GM12878 (cell line): ENCODE data around the gene PRM1. TPM values are rescaled to one million over a fixed set of nuclear protein-coding genes. Genes with fewer than 3 reads are reported as not detected.

ENCODE experiments used
- ATAC-seq: fragments of 200-7000 bp; cut with Tn5 transposase; 3 replicates; pipeline ENCODE4 v1.9.1; 2020; ENCODE audit warnings: mild to moderate bottlenecking, moderate library complexity
- BruUV-seq: library from RNA; stranded (reverse); fragments of 400-500 nt; replicated peaks from 2 replicates; lab custom pipeline; 2021; lab: Mats Ljungman, UMichigan
- CTCF ChIA-PET: fragments of 300-600 bp; sonication (Branson Sonifier 250); formaldehyde crosslinking; extraction: SDS; loops from one replicate; lab custom pipeline; 2021; ENCODE audit warnings: inconsistent platforms; lab: Yijun Ruan, JAX
- POLR2A ChIA-PET: fragments of 350-600 bp; formaldehyde crosslinking; extraction: SDS; loops from one replicate; lab custom pipeline; 2021; ENCODE audit warnings: inconsistent platforms; lab: Charles Lee
- RAD21 ChIA-PET: fragments of 300-600 bp; sonication (Branson Sonifier 250); formaldehyde crosslinking; loops from one replicate; lab custom pipeline; 2023; ENCODE audit warnings: antibody characterized with exemption; ENCODE audit not compliant: unreplicated experiment; lab: Charles Lee
- SMC1A ChIA-PET: fragments of 300-600 bp; sonication (Branson Sonifier 250); formaldehyde crosslinking; loops from one replicate; lab custom pipeline; 2023; ENCODE audit not compliant: unreplicated experiment, uncharacterized antibody; lab: Charles Lee
- DNase-seq: peaks from one replicate; pipeline ENCODE4 v3.0.0-alpha.2; 2011; ENCODE audit warnings: low read depth, low spot score
- FAIRE-seq: peaks from 3 replicates; lab custom pipeline; 2011; peaks lifted over from hg19 to GRCh38; lab: Jason Lieb, UNC
- H2AFZ ChIP-seq: 2 replicates; pipeline ENCODE4 v1.6.0; 2011; ENCODE audit warnings: low read depth, low read length, control low read depth; ENCODE audit not compliant: control insufficient read depth
- H3K27ac ChIP-seq: 2 replicates; pipeline ENCODE4 v1.5.1; 2011; ENCODE audit warnings: control low read depth; ENCODE audit not compliant: control insufficient read depth, insufficient read depth
- H3K27me3 ChIP-seq, 2 experiments: replicated peaks in 1 of 2; 2 replicates each; pipeline versions ENCODE4 v1.6.0 to v1.6.1; 2011; ENCODE audit warnings: low read length in 1 of 2; ENCODE audit not compliant: control insufficient read depth in 2 of 2, insufficient read depth in 2 of 2
- H3K36me3 ChIP-seq, 2 experiments: 2 replicates each; pipeline ENCODE4 v1.5.1; 2011; ENCODE audit warnings: low read length in 1 of 2; ENCODE audit not compliant: control insufficient read depth in 2 of 2, insufficient read depth in 2 of 2
- H3K4me1 ChIP-seq: 2 replicates; pipeline ENCODE4 v1.6.1; 2011; ENCODE audit warnings: mild to moderate bottlenecking, low read length, moderate library complexity, mixed read lengths; ENCODE audit not compliant: control insufficient read depth, insufficient read depth
- H3K4me2 ChIP-seq: 2 replicates; pipeline ENCODE4 v1.6.0; 2011; ENCODE audit warnings: control low read depth; ENCODE audit not compliant: control insufficient read depth, insufficient read depth
- H3K4me3 ChIP-seq: fragments of 200-600 bp; sonication (generic); 2 replicates; pipeline ENCODE4 v1.5.1; 2016
- H3K79me2 ChIP-seq: 2 replicates; pipeline ENCODE4 v1.6.0; 2011; ENCODE audit warnings: low read length; ENCODE audit not compliant: control insufficient read depth, insufficient read depth
- H3K9ac ChIP-seq: 2 replicates; pipeline ENCODE4 v1.8.0; 2011; ENCODE audit warnings: low read length, control low read depth, mixed read lengths; ENCODE audit not compliant: control insufficient read depth, insufficient read depth
- H3K9me3 ChIP-seq: replicated peaks from 3 replicates; pipeline ENCODE4 v1.5.1; 2011; ENCODE audit warnings: mild to moderate bottlenecking, low read length; ENCODE audit not compliant: control insufficient read depth, insufficient read depth
- H4K20me1 ChIP-seq: 2 replicates; pipeline ENCODE4 v1.6.0; 2011; ENCODE audit not compliant: control insufficient read depth, insufficient read depth
- BACH1 ChIP-seq: fragments of 450-650 bp; IDR thresholded peaks from 2 replicates; pipeline ENCODE4 v1.6.1; 2017; ENCODE audit warnings: mild to moderate bottlenecking, borderline replicate concordance
- BCL11A ChIP-seq: IDR thresholded peaks from 2 replicates; pipeline ENCODE4 v1.6.1; 2011; ENCODE audit warnings: low read depth, low read length
- CUX1 ChIP-seq: IDR thresholded peaks from 2 replicates; pipeline ENCODE4 v1.6.1; 2012; ENCODE audit warnings: improper control_type of control experiment, low read depth, low read length; ENCODE audit not compliant: insufficient replicate concordance
- HDAC6 ChIP-seq: fragments of 200-600 bp; sonication (generic); IDR thresholded peaks from one replicate; pipeline ENCODE4 v1.8.0; 2017; ENCODE audit warnings: antibody characterized with exemption; ENCODE audit not compliant: unreplicated experiment
- MTA2 ChIP-seq: fragments of 450-650 bp; IDR thresholded peaks from 2 replicates; pipeline ENCODE4 v1.6.1; 2016; ENCODE audit warnings: low read depth, mild to moderate bottlenecking, moderate library complexity
- NFYA ChIP-seq: IDR thresholded peaks from 2 replicates; pipeline ENCODE4 v1.6.1; 2011; ENCODE audit warnings: low read depth, mild to moderate bottlenecking, low read length, improper control_type of control experiment, borderline replicate concordance
- PAX5 ChIP-seq: IDR thresholded peaks from 2 replicates; pipeline ENCODE4 v1.6.1; 2011; ENCODE audit warnings: low read depth, low read length, borderline replicate concordance
- SKIL ChIP-seq: fragments of 450-650 bp; IDR thresholded peaks from 2 replicates; pipeline ENCODE4 v1.6.1; 2017; ENCODE audit warnings: mild to moderate bottlenecking, low read depth, inconsistent platforms; ENCODE audit not compliant: poor library complexity, severe bottlenecking
- SMC3 ChIP-seq: IDR thresholded peaks from 2 replicates; pipeline ENCODE4 v1.6.1; 2011; ENCODE audit warnings: low read length, improper control_type of control experiment, borderline replicate concordance
- TCF3 ChIP-seq: IDR thresholded peaks from 2 replicates; pipeline ENCODE4 v1.6.1; 2012; ENCODE audit warnings: low read depth, mild to moderate bottlenecking, low read length, borderline replicate concordance; ENCODE audit not compliant: insufficient read depth
- WGBS: methylation state at CpG from one replicate; pipeline ENCODE4 v1.1.6; 2016; ENCODE audit warnings: low lambda C conversion rate; ENCODE audit not compliant: insufficient replicate concordance, insufficient coverage; ENCODE audit errors: missing lambda C conversion rate; 5-methylcytosine and 5-hydroxymethylcytosine counted together
- in situ Hi-C: fragments of 300-500 bp; cut with MboI; formaldehyde crosslinking; loops from 9 replicates; pipeline ENCODE4 v1.14.3; 2018; ENCODE audit warnings: mixed read lengths
- intact Hi-C: fragments of 100-400 bp; cut with micrococcal nuclease; formaldehyde crosslinking; loops from one replicate; pipeline ENCODE4 v1.14.2; 2022; ENCODE audit not compliant: unreplicated experiment
- polyA plus RNA-seq, 11 experiments: library from polyadenylated mRNA; depleted of rRNA in 4 of 11; unstranded in 6 of 11; stranded (reverse) in 5 of 11; fragments of >200 nt; fragmentation: Nextera tagmentation in 4 of 11; fragmentation: Illumina TruSeq in 1 of 11; extraction: Ambion mirVana in 4 of 11; extraction: Trizol in 1 of 11; gene quantifications; 1 replicate in 1 of 11; 2 replicates in 10 of 11; pipeline versions ENCODE4 v1.2.1 to v1.2.3, GENCODE V29; 2011 to 2016; ENCODE audit warnings: inconsistent platforms in 2 of 11, missing spikeins in 2 of 11, low read depth in 1 of 11
- total RNA-seq, 4 experiments: library from RNA; depleted of rRNA in 3 of 4; stranded (reverse); fragments of >200 nt in 3 of 4; fragmentation: Illumina TruSeq in 1 of 4; extraction: Trizol in 1 of 4; gene quantifications; 2 replicates each; pipeline versions ENCODE4 v1.2.1 to v1.2.3, GENCODE V29; 2013 to 2021

PRM1 gene
- total and polyA plus RNA-seq, 10 of the 15 experiments (the other 5 are each of a cell fraction or from before 2014, with no cell fraction given): 0.20 TPM; not detected in 9

- no peak for TF ChIP-seq SKIL
- TF ChIP-seq MTA2: no peak
- TF ChIP-seq NFYA: no peak
- peak; percentile 76 for TF ChIP-seq HDAC6
- TF ChIP-seq BACH1: peak; percentile 51
Observed at GRCh38 chr16:11254913-11255736, 26.0 kb downstream of the PRM1 start (continued).

- SMC1A ChIA-PET: interaction anchor here (0.8 to 8.8 kb wide), 23 partner anchors 18 to 306 kb away, joined by 3 to 108 read pairs (median 5); no protein-coding TSS in a partner anchor
- CTCF ChIA-PET: interaction anchor here (0.8 to 11.0 kb wide), 20 partner anchors 18 to 300 kb away, joined by 3 to 170 read pairs (median 10); no protein-coding TSS in a partner anchor
- DNase-seq (no peak), FAIRE-seq (peak; percentile 49), ATAC-seq (no peak)
- Histone ChIP-seq H4K20me1 (no peaks in the 10 kb centered on the region), H3K9ac (peak overlapping the region; percentile 89), H2AFZ (peak overlapping the region; percentile 25; the same call in 1 of the 2 replicates), H3K9me3 (no peaks in the 10 kb centered on the region), H3K4me3 (peak overlapping the region; percentile 91), H3K4me2 (peak overlapping the region; percentile 92), H3K36me3 (peaks cover 0 to 3% of the 10 kb centered on the region in 2 experiments; a peak in 1 of 4 replicates), H3K27ac (peak overlapping the region; percentile 71), H3K4me1 (peaks cover 41% of the 10 kb centered on the region), H3K79me2 (peaks cover 37% of the 10 kb centered on the region), H3K27me3 (no peaks in the 10 kb centered on the region)
- BruUV-seq: TSS peak; percentile 67
- in situ Hi-C loops: loop anchor here (5.0 kb wide), 1 partner anchor 287 kb away; no protein-coding TSS in a partner anchor
- 0% methylated on average over 29 of the region's 29 CpGs for WGBS
- POLR2A ChIA-PET: interaction anchor here (0.6 to 6.6 kb wide), 15 partner anchors 21 to 289 kb away, joined by 3 to 80 read pairs (median 7); no protein-coding TSS in a partner anchor
- RAD21 ChIA-PET: interaction anchor here (0.7 to 11.8 kb wide), 30 partner anchors 18 to 304 kb away, joined by 3 to 243 read pairs (median 12); no protein-coding TSS in a partner anchor
- intact Hi-C loops: loop anchor here (2.0 kb wide), 2 partner anchors 29 to 51 kb away; no protein-coding TSS in a partner anchor
- TF ChIP-seq SMC3 (peak; percentile 15; the same call in 1 of the 2 replicates), PAX5 (peak; percentile 52; the same call in 1 of the 2 replicates), TCF3 (peak; percentile 55; the same call in 1 of the 2 replicates), BCL11A (0 out of 2 replicates have a peak, but pooled peaks have one; percentile 53), CUX1 (no peak)
Observed at GRCh38 chr16:11253995-11254912, 26.9 kb downstream of the PRM1 start.
